ENCODE results near the gene CRKL. TPM values are rescaled to one million over a fixed set of nuclear protein-coding genes. Genes with fewer than 3 reads are reported as not detected.
"Not testable (repeated sequence)": the region's sequence is repeated elsewhere in the genome, so short reads cannot be mapped to it uniquely, and the experiment has no call there.

Gene CRKL
- total RNA-seq, 1 donor from 2014 or later: 59.5 TPM

GRCh38 chr22:20937031-20937793, 20.0 kb downstream of the CRKL start:
- Histone ChIP-seq H3K36me3 (ENCODE audit: insufficient read depth, low read length) (peaks cover 12% of the 10 kb centered on the region), H3K79me2 (ENCODE audit: insufficient read depth, low read length) (peaks cover 96% of the 10 kb centered on the region), H4K20me1 (ENCODE audit: insufficient read depth, low read length) (peaks cover 90% of the 10 kb centered on the region), H3K9me3 (ENCODE audit: insufficient read depth, low read depth, low read length) (no peaks in the 10 kb centered on the region), H3K4me1 (ENCODE audit: insufficient read depth, low read length) (no peaks in the 10 kb centered on the region), H3K4me2 (ENCODE audit: low read length) (no peak overlapping the region), H3K27me3 (ENCODE audit: insufficient read depth, low read length) (no peaks in the 10 kb centered on the region), H3K4me3 (ENCODE audit: insufficient read depth, low read depth, low read length) (no peak overlapping the region), H2AFZ (ENCODE audit: low read depth, low read length) (no peak overlapping the region), H3K27ac (ENCODE audit: low read depth, low read length) (no peak overlapping the region), H3K9ac (ENCODE audit: low read length) (no peak overlapping the region)
- Mint-ChIP-seq H3K27me3 (ENCODE audit: low read depth, unreplicated experiment) (no peaks in the 10 kb centered on the region), H3K27ac (ENCODE audit: unreplicated experiment) (no peak overlapping the region), H3K36me3 (ENCODE audit: low read depth, unreplicated experiment) (peaks cover 10% of the 10 kb centered on the region), H3K4me3 (ENCODE audit: unreplicated experiment) (peak overlapping the region; percentile 70), H3K9me3 (ENCODE audit: unreplicated experiment) (no peaks in the 10 kb centered on the region), H3K4me1 (ENCODE audit: low read depth, unreplicated experiment) (peaks cover 24% of the 10 kb centered on the region)
- no peak for TF ChIP-seq EZH2 (IDR thresholded peaks at IDR 0.05; ENCODE audit: insufficient read depth, low read length)
- no peak for TF ChIP-seq CTCF (IDR thresholded peaks at IDR 0.05; ENCODE audit: insufficient read depth, low read depth, low read length)
- DNase-seq (ENCODE audit: low read depth) (no peak), FAIRE-seq (no peak)

- peaks cover 24% of the 10 kb centered on the region for H3K4me1 Mint-ChIP-seq (ENCODE audit: low read depth, unreplicated experiment)
- Histone ChIP-seq H3K27ac (ENCODE audit: low read depth, low read length) (no peak overlapping the region), H4K20me1 (ENCODE audit: insufficient read depth, low read length) (peaks cover 90% of the 10 kb centered on the region), H3K9me3 (ENCODE audit: insufficient read depth, low read depth, low read length) (no peaks in the 10 kb centered on the region), H2AFZ (ENCODE audit: low read depth, low read length) (no peak overlapping the region), H3K4me2 (ENCODE audit: low read length) (no peak overlapping the region), H3K9ac (ENCODE audit: low read length) (no peak overlapping the region), H3K79me2 (ENCODE audit: insufficient read depth, low read length) (peaks cover 96% of the 10 kb centered on the region), H3K27me3 (ENCODE audit: insufficient read depth, low read length) (no peaks in the 10 kb centered on the region), H3K36me3 (ENCODE audit: insufficient read depth, low read length) (peaks cover 12% of the 10 kb centered on the region), H3K4me1 (ENCODE audit: insufficient read depth, low read length) (no peaks in the 10 kb centered on the region), H3K4me3 (ENCODE audit: insufficient read depth, low read depth, low read length) (no peak overlapping the region)
- DNase-seq (ENCODE audit: low read depth) (no peak), FAIRE-seq (no peak)
- H3K36me3 Mint-ChIP-seq (ENCODE audit: low read depth, unreplicated experiment): peaks cover 10% of the 10 kb centered on the region
- H3K27ac Mint-ChIP-seq (ENCODE audit: unreplicated experiment): no peak overlapping the region
- H3K4me3 Mint-ChIP-seq (ENCODE audit: unreplicated experiment): no peak overlapping the region
- TF ChIP-seq EZH2 (IDR thresholded peaks at IDR 0.05; ENCODE audit: insufficient read depth, low read length) (no peak), CTCF (IDR thresholded peaks at IDR 0.05; ENCODE audit: insufficient read depth, low read depth, low read length) (no peak)
- H3K27me3 Mint-ChIP-seq (ENCODE audit: low read depth, unreplicated experiment): no peaks in the 10 kb centered on the region
- no peaks in the 10 kb centered on the region for H3K9me3 Mint-ChIP-seq (ENCODE audit: unreplicated experiment)
Observed at GRCh38 chr22:20937794-20938671, 20.8 kb downstream of the CRKL start.

- not testable (repeated sequence) for H3K9ac ChIP-seq (ENCODE audit: low read length); H3K4me1 ChIP-seq (ENCODE audit: insufficient read depth, low read length); H3K9me3 Mint-ChIP-seq (ENCODE audit: unreplicated experiment); DNase-seq (ENCODE audit: low read depth); H3K27ac Mint-ChIP-seq (ENCODE audit: unreplicated experiment); H3K4me3 Mint-ChIP-seq (ENCODE audit: unreplicated experiment); H3K4me3 ChIP-seq (ENCODE audit: insufficient read depth, low read depth, low read length); H2AFZ ChIP-seq (ENCODE audit: low read depth, low read length); H3K9me3 ChIP-seq (ENCODE audit: insufficient read depth, low read depth, low read length); FAIRE-seq; H3K27ac ChIP-seq (ENCODE audit: low read depth, low read length); H3K27me3 ChIP-seq (ENCODE audit: insufficient read depth, low read length); H3K36me3 Mint-ChIP-seq (ENCODE audit: low read depth, unreplicated experiment); H3K27me3 Mint-ChIP-seq (ENCODE audit: low read depth, unreplicated experiment); H3K36me3 ChIP-seq (ENCODE audit: insufficient read depth, low read length); H3K4me2 ChIP-seq (ENCODE audit: low read length)
- Histone ChIP-seq H4K20me1 (ENCODE audit: insufficient read depth, low read length) (peaks cover 93% of the 10 kb centered on the region), H3K79me2 (ENCODE audit: insufficient read depth, low read length) (peaks cover 96% of the 10 kb centered on the region)
- peaks cover 24% of the 10 kb centered on the region for H3K4me1 Mint-ChIP-seq (ENCODE audit: low read depth, unreplicated experiment)
Observed at GRCh38 chr22:20939457-20940185, 22.4 kb downstream of the CRKL start.

Data from astrocyte (in vitro differentiated cells and primary cell).